KMS-11 (cell line): ENCODE data around the gene KIAA1586.

Experiments
- H2AFZ ChIP-seq: fragments of 200-600 bp; sonication (generic); 2 replicates; pipeline ENCODE4 v1.6.1; 2016; ENCODE audit warnings: antibody characterized with exemption, mixed run types, low read depth
- H3K27ac ChIP-seq: fragments of 200-600 bp; sonication (generic); 2 replicates; pipeline ENCODE4 v1.6.1; 2016; ENCODE audit warnings: mild to moderate bottlenecking, mixed run types
- H3K27me3 ChIP-seq: fragments of 200-600 bp; sonication (generic); 2 replicates; pipeline ENCODE4 v1.6.1; 2017; ENCODE audit warnings: mild to moderate bottlenecking, low read depth, mixed run types, moderate library complexity; ENCODE audit not compliant: insufficient read depth
- H3K36me3 ChIP-seq: fragments of 200-600 bp; sonication (generic); 2 replicates; pipeline ENCODE4 v1.6.1; 2017; ENCODE audit warnings: mild to moderate bottlenecking, mixed run types; ENCODE audit not compliant: insufficient read depth
- H3K4me1 ChIP-seq: fragments of 200-600 bp; sonication (generic); 2 replicates; pipeline ENCODE4 v1.6.1; 2016; ENCODE audit warnings: mild to moderate bottlenecking, low read depth, mixed run types; ENCODE audit not compliant: poor library complexity, severe bottlenecking
- H3K4me2 ChIP-seq: fragments of 200-600 bp; sonication (generic); 2 replicates; pipeline ENCODE4 v1.7.0; 2016; ENCODE audit warnings: mild to moderate bottlenecking, mixed run types
- H3K4me3 ChIP-seq: fragments of 200-600 bp; sonication (generic); IDR thresholded peaks from 2 replicates; pipeline ENCODE4 v1.6.1; 2017; ENCODE audit warnings: low read depth, low read length, mixed read lengths; ENCODE audit not compliant: insufficient read depth
- H3K79me2 ChIP-seq: fragments of 200-600 bp; sonication (generic); 2 replicates; pipeline ENCODE4 v1.6.1; 2016; ENCODE audit warnings: low read depth, mixed run types; ENCODE audit not compliant: insufficient read depth
- H3K9ac ChIP-seq: fragments of 200-600 bp; sonication (generic); 2 replicates; pipeline ENCODE4 v1.6.1; 2016; ENCODE audit warnings: mild to moderate bottlenecking, mixed run types
- H4K20me1 ChIP-seq: fragments of 200-600 bp; sonication (generic); 2 replicates; pipeline ENCODE4 v1.6.1; 2016; ENCODE audit warnings: mild to moderate bottlenecking, mixed run types; ENCODE audit not compliant: insufficient read depth
- CTCF ChIP-seq: fragments of 200-600 bp; sonication (generic); conservative IDR thresholded peaks from 2 replicates; pipeline ENCODE4 v1.6.1; 2017; ENCODE audit warnings: low read depth, mild to moderate bottlenecking, antibody characterized with exemption, low read length, moderate library complexity, mixed read lengths

KIAA1586 gene

GRCh38 chr6:57078531-57079207 lies 32.2 kb downstream of the KIAA1586 start:
- Histone ChIP-seq H3K36me3 (no peaks in the 10 kb centered on the region), H3K4me3 (no peak overlapping the region), H3K27ac (no peak overlapping the region), H3K4me2 (no peak overlapping the region), H3K27me3 (no peaks in the 10 kb centered on the region), H3K79me2 (no peaks in the 10 kb centered on the region), H2AFZ (no peak overlapping the region), H3K9ac (no peak overlapping the region), H4K20me1 (no peaks in the 10 kb centered on the region; the same call in 1 of the 2 replicates), H3K4me1 (no peaks in the 10 kb centered on the region)
- no peak for TF ChIP-seq CTCF

- no peak overlapping the region for H3K27ac ChIP-seq
- H3K4me3 ChIP-seq, result no peak overlapping the region
- peaks cover 7% of the 10 kb centered on the region for H3K4me1 ChIP-seq
- H3K4me2 ChIP-seq, result no peak overlapping the region
- H3K9ac ChIP-seq, result no peak overlapping the region
- no peak for TF ChIP-seq CTCF
- H3K27me3 ChIP-seq, result no peaks in the 10 kb centered on the region
- H4K20me1 ChIP-seq, result no peaks in the 10 kb centered on the region
- no peaks in the 10 kb centered on the region for H3K79me2 ChIP-seq
- no peaks in the 10 kb centered on the region for H3K36me3 ChIP-seq
- no peak overlapping the region for H2AFZ ChIP-seq
Measured at GRCh38 chr6:57085471-57085870, 39.0 kb downstream of the KIAA1586 start.

GRCh38 chr6:57086843-57087242 lies 40.4 kb downstream of the KIAA1586 start:
- H3K79me2 ChIP-seq, result peaks cover 6% of the 10 kb centered on the region
- H3K9ac ChIP-seq, result no peak overlapping the region
- H3K27ac ChIP-seq, result no peak overlapping the region
- H4K20me1 ChIP-seq, result no peaks in the 10 kb centered on the region
- H3K27me3 ChIP-seq, result no peaks in the 10 kb centered on the region
- no peaks in the 10 kb centered on the region for H3K36me3 ChIP-seq
- H3K4me1 ChIP-seq, result peaks cover 12% of the 10 kb centered on the region
- TF ChIP-seq CTCF, result no peak
- no peak overlapping the region for H3K4me2 ChIP-seq
- no peak overlapping the region for H3K4me3 ChIP-seq
- no peak overlapping the region for H2AFZ ChIP-seq

- no peaks in the 10 kb centered on the region for H3K36me3 ChIP-seq
- no peaks in the 10 kb centered on the region for H3K27me3 ChIP-seq
- no peak overlapping the region for H3K27ac ChIP-seq
- peaks cover 22% of the 10 kb centered on the region for H3K4me1 ChIP-seq
- no peak overlapping the region for H3K9ac ChIP-seq
- H3K79me2 ChIP-seq, result peaks cover 17% of the 10 kb centered on the region
- H2AFZ ChIP-seq, result no peak overlapping the region
- no peak overlapping the region for H3K4me2 ChIP-seq
- H3K4me3 ChIP-seq, result no peak overlapping the region
- TF ChIP-seq CTCF, result no peak
- peaks cover 5% of the 10 kb centered on the region; the same call in 1 of the 2 replicates for H4K20me1 ChIP-seq
Measured at GRCh38 chr6:57087916-57088315, 41.4 kb downstream of the KIAA1586 start.
